GM12891 (cell line): Measurements from ENCODE around the gene LGALS9.
"Not testable (repeated sequence)": the region's sequence is repeated elsewhere in the genome, so short reads cannot be mapped to it uniquely, and the experiment has no call there.

Source experiments
- POLR2A ChIP-seq: IDR thresholded peaks from 2 replicates; pipeline ENCODE4 v1.6.1; 2011; ENCODE audit warnings: low read depth, low read length, control low read depth
- POLR2AphosphoS5 ChIP-seq: IDR thresholded peaks from 2 replicates; pipeline ENCODE4 v1.6.1; 2011; ENCODE audit warnings: low read depth, low read length, control low read depth
- SPI1 ChIP-seq: IDR thresholded peaks from 2 replicates; pipeline ENCODE4 v1.6.1; 2011; ENCODE audit warnings: low read depth, low read length, control low read depth
- TAF1 ChIP-seq: IDR thresholded peaks from 2 replicates; pipeline ENCODE4 v1.6.1; 2011; ENCODE audit warnings: low read depth, low read length, control low read depth

GRCh38 chr17:27629260-27629659 lies 1.7 kb upstream of the LGALS9 start:
- TF ChIP-seq TAF1, POLR2AphosphoS5, POLR2A, SPI1: not testable (repeated sequence)
